ENCODE measurements around the gene TTC7B. TPM values are rescaled to one million over a fixed set of nuclear protein-coding genes. Genes with fewer than 3 reads are reported as not detected.

TTC7B gene
- total and polyA plus RNA-seq, 9 of the 15 experiments (the other 6 are each of a cell fraction or from before 2014, with no cell fraction given), result 2.2 to 77.2 (median 36.7) TPM

DNA sequence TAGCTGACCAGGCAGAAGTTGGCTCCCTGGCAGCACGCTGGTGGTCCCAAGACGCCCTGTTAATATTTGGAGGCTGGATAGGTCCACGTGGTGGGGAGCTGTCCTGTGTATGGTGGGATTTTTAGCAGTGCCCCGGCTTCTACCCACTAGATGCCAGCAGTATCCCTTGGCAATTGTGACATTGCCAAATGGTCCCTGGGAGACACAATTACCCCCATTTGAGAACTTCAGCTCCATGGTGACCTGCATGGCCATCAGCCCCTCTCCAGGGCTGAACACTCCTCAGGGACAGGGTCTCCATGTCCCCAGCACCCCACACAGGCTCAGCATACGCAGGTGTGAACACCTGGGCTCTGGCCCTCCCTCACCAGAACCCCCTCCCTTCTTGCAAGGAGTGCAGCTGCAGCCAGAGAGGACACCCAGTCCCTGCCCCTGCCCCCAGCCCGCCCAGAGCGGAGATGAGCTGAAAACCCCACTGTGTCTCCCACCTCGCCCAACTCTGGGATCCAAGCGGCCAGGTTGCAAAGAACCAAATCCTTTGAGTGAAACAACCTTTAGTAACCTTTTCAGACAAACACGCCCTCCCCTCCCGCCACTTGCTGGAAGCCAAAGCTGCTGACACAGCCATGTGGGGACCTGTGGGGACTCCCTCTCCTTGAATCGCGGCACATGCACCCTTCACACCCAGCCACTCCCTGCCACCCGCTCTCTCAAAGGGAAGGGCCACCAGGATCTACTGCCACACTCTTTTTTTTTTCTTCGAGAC lies 299.0 kb downstream of the TTC7B start:
- Histone ChIP-seq H3K79me2 (ENCODE audit: control insufficient read depth, insufficient read depth, low read length) (no peaks in the 10 kb centered on the region), H3K4me2 (ENCODE audit: insufficient read depth, low read length) (0 out of 2 replicates have a peak overlapping the region, but pooled peaks have one; percentile 25), H3K9ac (ENCODE audit: insufficient read depth in 1 of 2, low read depth in 2 of 2, low read length in 2 of 2) (no peak overlapping the region), H2AFZ (ENCODE audit: low read depth, low read length) (peak overlapping the region; percentile 63), H3K36me3 (ENCODE audit: control insufficient read depth, insufficient read depth, low read length) (no peaks in the 10 kb centered on the region), H3K9me3 (replicated peaks; ENCODE audit: control insufficient read depth, insufficient read depth, low read depth, low read length) (no peaks in the 10 kb centered on the region), H4K20me1 (replicated peaks; ENCODE audit: control insufficient read depth, insufficient read depth, low read length) (no peaks in the 10 kb centered on the region), H3K27me3 (ENCODE audit: control insufficient read depth in 2 of 2, insufficient read depth in 2 of 2, low read length in 2 of 2) (no peaks in the 10 kb centered on the region), H3K9me1 (ENCODE audit: control insufficient read depth, insufficient read depth, low read length) (no peaks in the 10 kb centered on the region), H3K4me3 (no peak overlapping the region), H3K27ac (ENCODE audit: extremely low read depth, low read depth, low read length) (no peak overlapping the region), H3K4me1 (replicated peaks in 1 of 2; ENCODE audit: control insufficient read depth in 2 of 2, insufficient read depth in 2 of 2, low read length in 2 of 2) (peaks cover 7 to 26% of the 10 kb centered on the region in 2 experiments)
- ATAC-seq, result no peak
- 0 out of 2 replicates have a peak, but pooled peaks have one; percentile 23 for TF ChIP-seq ZBTB33 (CRISPR knock-in tag; IDR thresholded peaks at IDR 0.05)
- TF ChIP-seq YY1 (IDR thresholded peaks at IDR 0.05; ENCODE audit: borderline replicate concordance in 1 of 3, control insufficient read depth in 1 of 3, extremely low read depth in 1 of 3, insufficient read depth in 3 of 3, insufficient read length in 1 of 3, insufficient replicate concordance in 2 of 3, low read depth in 1 of 3, low read length in 2 of 3), result peak in 1 of 3 experiments; percentile 1
- TF ChIP-seq, protein P1, sequence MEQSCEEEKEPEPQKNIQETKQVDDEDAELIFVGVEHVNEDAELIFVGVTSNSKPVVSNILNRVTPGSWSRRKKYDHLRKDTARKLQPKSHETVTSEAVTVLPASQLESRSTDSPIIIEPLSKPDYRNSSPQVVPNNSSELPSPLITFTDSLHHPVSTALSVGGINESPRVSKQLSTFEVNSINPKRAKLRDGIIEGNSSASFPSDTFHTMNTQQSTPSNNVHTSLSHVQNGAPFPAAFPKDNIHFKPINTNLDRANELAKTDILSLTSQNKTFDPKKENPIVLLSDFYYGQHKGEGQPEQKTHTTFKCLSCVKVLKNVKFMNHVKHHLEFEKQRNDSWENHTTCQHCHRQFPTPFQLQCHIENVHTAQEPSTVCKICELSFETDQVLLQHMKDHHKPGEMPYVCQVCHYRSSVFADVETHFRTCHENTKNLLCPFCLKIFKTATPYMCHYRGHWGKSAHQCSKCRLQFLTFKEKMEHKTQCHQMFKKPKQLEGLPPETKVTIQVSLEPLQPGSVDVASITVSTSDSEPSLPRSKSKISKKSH (CRISPR knock-in tag; IDR thresholded peaks at IDR 0.05), result no peak
- intact Hi-C loops (cut with micrococcal nuclease) (loop anchor here (2.0 to 5.0 kb wide), 2 partner anchors 118 to 215 kb away; no protein-coding TSS in a partner anchor), in situ Hi-C loops (cut with MboI) (no loop called here)
- ChIA-PET POLR2A (interaction anchor here (0.6 kb wide), 2 partner anchors 823 to 1124 kb away, joined by 3 read pairs; no protein-coding TSS in a partner anchor), CTCF (ENCODE audit: low intra/inter-chr PET ratio) (no interaction called here)
- FAIRE-seq, result no peak
- DNase-seq (ENCODE audit: extremely low read depth in 1 of 4, low spot score in 3 of 4), result no peak
- no TSS peak for BruUV-seq (replicated peaks)
- 42% methylated on average over 13 of the region's 15 CpGs for WGBS (ENCODE audit: insufficient coverage, low coverage, missing lambda C conversion rate)

All from K562 (cell line).